Stimulated activated effector memory CD8-positive, alpha-beta T cell treated with anti-CD3 and anti-CD28 coated beads, Interleukin-12 subunit alpha, Interleukin-12 subunit beta, amount 100 ng/mL, for 72 hours (primary cell): Measurements from ENCODE around the gene GRAMD2B.

Experiments used
- ATAC-seq: fragments of 150-1000 bp; cut with Tn5 transposase; 2 replicates; pipeline ENCODE4 v1.10.0; 2021
- DNase-seq, 2 donors: peaks; one replicate each; pipeline ENCODE4 v3.0.0; 2021 to 2022; ENCODE audit warnings: low spot score in 2 of 2
- H3K27ac Mint-ChIP-seq: one replicate; pipeline ENCODE4 v1.8.0; 2022; ENCODE audit warnings: mild to moderate bottlenecking, mixed read lengths
- H3K36me3 Mint-ChIP-seq: one replicate; pipeline ENCODE4 v1.8.0; 2022; ENCODE audit warnings: mild to moderate bottlenecking, mixed read lengths
- H3K4me1 Mint-ChIP-seq: one replicate; pipeline ENCODE4 v1.8.0; 2022; ENCODE audit warnings: mixed read lengths
- H3K4me3 Mint-ChIP-seq: one replicate; pipeline ENCODE4 v1.8.0; 2022; ENCODE audit warnings: mild to moderate bottlenecking, mixed read lengths
- H3K9me3 Mint-ChIP-seq: one replicate; pipeline ENCODE4 v1.8.0; 2022; ENCODE audit warnings: mixed read lengths

Gene GRAMD2B

GRCh38 chr5:126471247-126471646, 48.0 kb downstream of the GRAMD2B start:
- H3K9me3 Mint-ChIP-seq: no peaks in the 10 kb centered on the region
- H3K4me3 Mint-ChIP-seq: no peak overlapping the region
- no peak overlapping the region for H3K27ac Mint-ChIP-seq
- H3K36me3 Mint-ChIP-seq: peaks cover 35% of the 10 kb centered on the region
- no peaks in the 10 kb centered on the region for H3K4me1 Mint-ChIP-seq
- DNase-seq (no peak), ATAC-seq (no peak)

GRCh38 chr5:126471875-126472537, 48.8 kb downstream of the GRAMD2B start:
- Mint-ChIP-seq H3K27ac (no peak overlapping the region), H3K36me3 (peaks cover 38% of the 10 kb centered on the region), H3K9me3 (no peaks in the 10 kb centered on the region), H3K4me1 (no peaks in the 10 kb centered on the region), H3K4me3 (no peak overlapping the region)
- no peak for ATAC-seq
- DNase-seq: no peak

- DNase-seq (no peak), ATAC-seq (no peak)
- Mint-ChIP-seq H3K4me3 (no peak overlapping the region), H3K9me3 (no peaks in the 10 kb centered on the region), H3K36me3 (peaks cover 38% of the 10 kb centered on the region), H3K4me1 (no peaks in the 10 kb centered on the region), H3K27ac (no peak overlapping the region)
Measured at GRCh38 chr5:126472538-126472889, 49.3 kb downstream of the GRAMD2B start.

GRCh38 chr5:126477294-126478117, 54.3 kb downstream of the GRAMD2B start:
- DNase-seq (no peak), ATAC-seq (no peak)
- H3K27ac Mint-ChIP-seq: no peak overlapping the region
- no peak overlapping the region for H3K4me3 Mint-ChIP-seq
- H3K9me3 Mint-ChIP-seq: no peaks in the 10 kb centered on the region
- peaks cover 64% of the 10 kb centered on the region for H3K36me3 Mint-ChIP-seq
- no peaks in the 10 kb centered on the region for H3K4me1 Mint-ChIP-seq

- DNase-seq (no peak), ATAC-seq (no peak)
- no peak overlapping the region for H3K4me3 Mint-ChIP-seq
- no peaks in the 10 kb centered on the region for H3K4me1 Mint-ChIP-seq
- peaks cover 80% of the 10 kb centered on the region for H3K36me3 Mint-ChIP-seq
- no peak overlapping the region for H3K27ac Mint-ChIP-seq
- H3K9me3 Mint-ChIP-seq: no peaks in the 10 kb centered on the region
Measured at GRCh38 chr5:126479810-126480209, 56.6 kb downstream of the GRAMD2B start.

- Mint-ChIP-seq H3K27ac (no peak overlapping the region), H3K36me3 (peaks cover 84% of the 10 kb centered on the region), H3K4me3 (no peak overlapping the region), H3K4me1 (no peaks in the 10 kb centered on the region), H3K9me3 (no peaks in the 10 kb centered on the region)
- ATAC-seq (no peak), DNase-seq (no peak)
Measured at GRCh38 chr5:126480824-126481223, 57.6 kb downstream of the GRAMD2B start.

- Mint-ChIP-seq H3K4me1 (no peaks in the 10 kb centered on the region), H3K27ac (no peak overlapping the region), H3K4me3 (no peak overlapping the region), H3K9me3 (no peaks in the 10 kb centered on the region), H3K36me3 (peaks cover 86% of the 10 kb centered on the region)
- DNase-seq (no peak), ATAC-seq (no peak)
Measured at GRCh38 chr5:126481243-126481642, 58.0 kb downstream of the GRAMD2B start.

GRCh38 chr5:126482591-126482990, 59.4 kb downstream of the GRAMD2B start:
- ATAC-seq (no peak), DNase-seq (no peak)
- Mint-ChIP-seq H3K27ac (peak overlapping the region; percentile 29), H3K9me3 (no peaks in the 10 kb centered on the region), H3K36me3 (peaks cover 89% of the 10 kb centered on the region), H3K4me3 (no peak overlapping the region), H3K4me1 (no peaks in the 10 kb centered on the region)

- H3K4me3 Mint-ChIP-seq: no peak overlapping the region
- peak overlapping the region; percentile 29 for H3K27ac Mint-ChIP-seq
- H3K4me1 Mint-ChIP-seq: no peaks in the 10 kb centered on the region
- DNase-seq: no peak
- peaks cover 89% of the 10 kb centered on the region for H3K36me3 Mint-ChIP-seq
- ATAC-seq: no peak
- no peaks in the 10 kb centered on the region for H3K9me3 Mint-ChIP-seq
Measured at GRCh38 chr5:126483156-126483555, 59.9 kb downstream of the GRAMD2B start.

GRCh38 chr5:126484253-126484652, 61.0 kb downstream of the GRAMD2B start:
- ATAC-seq: no peak
- no peak for DNase-seq
- H3K9me3 Mint-ChIP-seq: no peaks in the 10 kb centered on the region
- no peak overlapping the region for H3K27ac Mint-ChIP-seq
- H3K4me3 Mint-ChIP-seq: no peak overlapping the region
- H3K4me1 Mint-ChIP-seq: no peaks in the 10 kb centered on the region
- H3K36me3 Mint-ChIP-seq: peaks cover 96% of the 10 kb centered on the region

GRCh38 chr5:126486332-126486731, 63.1 kb downstream of the GRAMD2B start:
- Mint-ChIP-seq H3K9me3 (no peaks in the 10 kb centered on the region), H3K4me3 (no peak overlapping the region), H3K27ac (no peak overlapping the region), H3K36me3 (peaks cover 91% of the 10 kb centered on the region), H3K4me1 (no peaks in the 10 kb centered on the region)
- no peak for ATAC-seq
- no peak for DNase-seq

- Mint-ChIP-seq H3K27ac (no peak overlapping the region), H3K4me3 (no peak overlapping the region), H3K36me3 (peaks cover 90% of the 10 kb centered on the region), H3K9me3 (no peaks in the 10 kb centered on the region), H3K4me1 (no peaks in the 10 kb centered on the region)
- DNase-seq (no peak), ATAC-seq (no peak)
Measured at GRCh38 chr5:126487596-126487995, 64.4 kb downstream of the GRAMD2B start.

- ATAC-seq (no peak), DNase-seq (no peak)
- Mint-ChIP-seq H3K9me3 (no peaks in the 10 kb centered on the region), H3K36me3 (peaks cover 81% of the 10 kb centered on the region), H3K4me3 (no peak overlapping the region), H3K27ac (no peak overlapping the region), H3K4me1 (no peaks in the 10 kb centered on the region)
Measured at GRCh38 chr5:126488443-126489065, 65.3 kb downstream of the GRAMD2B start.

- Mint-ChIP-seq H3K4me3 (no peak overlapping the region), H3K9me3 (no peaks in the 10 kb centered on the region), H3K4me1 (no peaks in the 10 kb centered on the region), H3K36me3 (peaks cover 63% of the 10 kb centered on the region), H3K27ac (no peak overlapping the region)
- DNase-seq: no peak
- no peak for ATAC-seq
Measured at GRCh38 chr5:126490167-126490940, 67.1 kb downstream of the GRAMD2B start.

- Mint-ChIP-seq H3K27ac (no peak overlapping the region), H3K36me3 (peaks cover 37% of the 10 kb centered on the region)
- ATAC-seq: no peak
Measured at GRCh38 chr5:126492939-126493338, 69.7 kb downstream of the GRAMD2B start.

More at GRCh38 chr5:126492939-126493338, 69.7 kb downstream of the GRAMD2B start:
- no peak overlapping the region for H3K4me3 Mint-ChIP-seq
- no peaks in the 10 kb centered on the region for H3K4me1 Mint-ChIP-seq
- no peaks in the 10 kb centered on the region for H3K9me3 Mint-ChIP-seq
- DNase-seq: no peak
